H9 (cell line): ENCODE data around the gene TRRAP. TPM values are rescaled to one million over a fixed set of nuclear protein-coding genes. Genes with fewer than 3 reads are reported as not detected.

Source experiments
- DNase-seq: peaks from one replicate; pipeline ENCODE4 v3.0.0-alpha.2; 2017
- H2AFZ ChIP-seq: one replicate; pipeline ENCODE4 v1.6.1; 2013; ENCODE audit warnings: mild to moderate bottlenecking, low read length, control low read depth, moderate library complexity
- H2AK5ac ChIP-seq: 2 replicates; pipeline ENCODE4 v1.6.1; 2013; ENCODE audit warnings: low read length, control low read depth, mixed read lengths; ENCODE audit not compliant: insufficient read length
- H2BK120ac ChIP-seq: one replicate; pipeline ENCODE4 v1.6.1; 2013; ENCODE audit warnings: low read depth, mild to moderate bottlenecking, low read length, control low read depth, inconsistent platforms; ENCODE audit not compliant: poor library complexity, severe bottlenecking
- H2BK12ac ChIP-seq: 2 replicates; pipeline ENCODE4 v1.6.1; 2013; ENCODE audit warnings: low read length, control low read depth, mixed read lengths, low read depth; ENCODE audit not compliant: insufficient read length
- H2BK15ac ChIP-seq: 2 replicates; pipeline ENCODE4 v1.6.1; 2013; ENCODE audit warnings: low read depth, low read length, control low read depth
- H2BK20ac ChIP-seq: one replicate; pipeline ENCODE4 v1.6.1; 2013; ENCODE audit warnings: low read depth, mild to moderate bottlenecking, low read length, control low read depth, inconsistent platforms; ENCODE audit not compliant: poor library complexity, severe bottlenecking
- H2BK5ac ChIP-seq: 2 replicates; pipeline ENCODE4 v1.6.1; 2013; ENCODE audit warnings: low read length, control low read depth, mixed read lengths; ENCODE audit not compliant: insufficient read length
- H3K14ac ChIP-seq: 2 replicates; pipeline ENCODE4 v1.6.1; 2013; ENCODE audit warnings: low read length, control low read depth; ENCODE audit not compliant: insufficient read depth
- H3K18ac ChIP-seq: 2 replicates; pipeline ENCODE4 v1.6.1; 2013; ENCODE audit warnings: low read depth, mild to moderate bottlenecking, mixed read lengths, low read length, control low read depth; ENCODE audit not compliant: insufficient read length
- H3K23ac ChIP-seq: 2 replicates; pipeline ENCODE4 v1.6.1; 2013; ENCODE audit warnings: low read length, control low read depth, mixed read lengths, low read depth; ENCODE audit not compliant: insufficient read length
- H3K23me2 ChIP-seq: 2 replicates; pipeline ENCODE4 v1.6.1; 2013; ENCODE audit warnings: low read depth, mild to moderate bottlenecking, mixed read lengths, low read length, control low read depth; ENCODE audit not compliant: insufficient read length, poor library complexity, severe bottlenecking
- H3K27ac ChIP-seq: 2 replicates; pipeline ENCODE4 v1.5.1; 2013; ENCODE audit warnings: low read length, control low read depth, mixed read lengths, low read depth; ENCODE audit not compliant: insufficient read length
- H3K27me3 ChIP-seq: 2 replicates; pipeline ENCODE4 v1.6.1; 2013; ENCODE audit warnings: low read length, control low read depth, inconsistent platforms; ENCODE audit not compliant: insufficient read depth
- H3K4ac ChIP-seq: 2 replicates; pipeline ENCODE4 v1.6.1; 2013; ENCODE audit warnings: low read depth, mild to moderate bottlenecking, control low read depth, inconsistent platforms, low read length, moderate library complexity
- H3K4me1 ChIP-seq: 2 replicates; pipeline ENCODE4 v1.6.1; 2013; ENCODE audit warnings: low read length, control low read depth, inconsistent platforms; ENCODE audit not compliant: insufficient read depth
- H3K4me2 ChIP-seq: 2 replicates; pipeline ENCODE4 v1.6.1; 2013; ENCODE audit warnings: low read length, control low read depth, mixed read lengths; ENCODE audit not compliant: insufficient read length, insufficient read depth
- H3K56ac ChIP-seq: 2 replicates; pipeline ENCODE4 v1.6.1; 2013; ENCODE audit warnings: low read depth, mild to moderate bottlenecking, mixed read lengths, low read length, control low read depth; ENCODE audit not compliant: insufficient read length
- H3K79me1 ChIP-seq: 2 replicates; pipeline ENCODE4 v1.6.1; 2013; ENCODE audit warnings: low read depth, mild to moderate bottlenecking, moderate library complexity, low read length, control low read depth, inconsistent platforms; ENCODE audit not compliant: insufficient read depth, poor library complexity, severe bottlenecking
- H3K79me2 ChIP-seq: 2 replicates; pipeline ENCODE4 v1.6.1; 2013; ENCODE audit warnings: low read length, control low read depth, inconsistent platforms; ENCODE audit not compliant: insufficient read depth
- H3K9ac ChIP-seq: 2 replicates; pipeline ENCODE4 v1.6.1; 2013; ENCODE audit warnings: low read length, control low read depth, mixed read lengths; ENCODE audit not compliant: insufficient read length; ENCODE audit errors: extremely low read depth
- H3K9me3 ChIP-seq: one replicate; pipeline ENCODE4 v1.6.1; 2013; ENCODE audit warnings: low read depth, low read length, inconsistent platforms; ENCODE audit not compliant: control insufficient read depth
- H3T11ph ChIP-seq: one replicate; pipeline ENCODE4 v1.6.1; 2013; ENCODE audit warnings: mild to moderate bottlenecking, low read length, control low read depth, inconsistent platforms
- H4K20me1 ChIP-seq: one replicate; pipeline ENCODE4 v1.6.1; 2013; ENCODE audit not compliant: control insufficient read depth, insufficient read length, insufficient read depth
- H4K5ac ChIP-seq: 2 replicates; pipeline ENCODE4 v1.6.1; 2013; ENCODE audit warnings: low read depth, mild to moderate bottlenecking, mixed read lengths, low read length, control low read depth; ENCODE audit not compliant: insufficient read length
- H4K8ac ChIP-seq: replicated peaks from 2 replicates; pipeline ENCODE4 v1.6.1; 2013; ENCODE audit warnings: low read length, control low read depth, mixed read lengths, low read depth; ENCODE audit not compliant: insufficient read length
- H4K91ac ChIP-seq: 2 replicates; pipeline ENCODE4 v1.6.1; 2013; ENCODE audit warnings: low read depth, mild to moderate bottlenecking, moderate library complexity, mixed read lengths, low read length, control low read depth; ENCODE audit not compliant: insufficient read length
- H3K27ac Mint-ChIP-seq, 3 experiments: 2 replicates in 2 of 3; 3 replicates in 1 of 3; pipeline ENCODE4 v1.8.0; 2020 to 2021; ENCODE audit warnings: mixed read lengths in 3 of 3, mild to moderate bottlenecking in 1 of 3, moderate library complexity in 1 of 3
- H3K27me3 Mint-ChIP-seq: 2 replicates; pipeline ENCODE4 v1.8.0; 2021; ENCODE audit warnings: low read depth, mild to moderate bottlenecking, moderate library complexity, mixed read lengths
- H3K36me3 Mint-ChIP-seq, 3 experiments: 2 replicates in 2 of 3; 3 replicates in 1 of 3; pipeline ENCODE4 v1.8.0; 2020 to 2021; ENCODE audit warnings: low read depth in 3 of 3, mixed read lengths in 3 of 3; ENCODE audit not compliant: insufficient read depth in 1 of 3
- H3K4me1 Mint-ChIP-seq, 2 experiments: 2 replicates each; pipeline ENCODE4 v1.8.0; 2020; ENCODE audit warnings: mixed read lengths in 2 of 2
- H3K4me3 Mint-ChIP-seq, 2 experiments: 2 replicates in 1 of 2; 3 replicates in 1 of 2; pipeline ENCODE4 v1.8.0; 2020 to 2021; ENCODE audit warnings: mild to moderate bottlenecking in 2 of 2, mixed read lengths in 2 of 2, moderate library complexity in 1 of 2
- H3K9me3 Mint-ChIP-seq, 2 experiments: 2 replicates in 1 of 2; 3 replicates in 1 of 2; pipeline ENCODE4 v1.8.0; 2020; ENCODE audit warnings: mild to moderate bottlenecking in 2 of 2, mixed read lengths in 2 of 2, moderate library complexity in 1 of 2
- CTCF ChIP-seq: fragments of 200-600 bp; sonication (generic); conservative IDR thresholded peaks from 3 replicates; pipeline ENCODE4 v1.8.0; 2021; ENCODE audit warnings: antibody characterized with exemption, mild to moderate bottlenecking
- WGBS: extraction: QIAGEN DNeasy Blood & Tissue Kit; methylation state at CpG from one replicate; pipeline ENCODE4 v1.1.7; 2013; ENCODE audit warnings: missing lambda C conversion rate, low lambda C conversion rate, mixed read lengths; ENCODE audit not compliant: insufficient read length; ENCODE audit errors: extremely low coverage; 5-methylcytosine and 5-hydroxymethylcytosine counted together
- total RNA-seq: library from RNA; stranded (reverse); gene quantifications from 2 replicates; pipeline ENCODE4 v1.2.1, GENCODE V29; 2021

Gene TRRAP
- total RNA-seq, 1 experiment from 2014 or later = 58.6 TPM

GRCh38 chr7:99004781-99005500 is 126.6 kb downstream of the TRRAP start:
- no peak overlapping the region for H2BK120ac ChIP-seq
- H3K9ac ChIP-seq = no peak overlapping the region
- no peak overlapping the region for H3K4me2 ChIP-seq
- WGBS = no CpG with 5 or more reads among the region's 26 CpGs
- no peak overlapping the region for H2BK15ac ChIP-seq
- no peak overlapping the region for H3K4ac ChIP-seq
- H3K23me2 ChIP-seq = no peaks in the 10 kb centered on the region
- Mint-ChIP-seq H3K4me1 (no peaks in the 10 kb centered on the region), H3K27me3 (no peaks in the 10 kb centered on the region), H3K9me3 (no peaks in the 10 kb centered on the region), H3K36me3 (peaks cover 21 to 83% (median 65%) of the 10 kb centered on the region in 3 experiments; a peak in 6 of 7 replicates), H3K27ac (peak overlapping the region in 1 of 3 experiments; percentile 20; a peak in 2 of 7 replicates), H3K4me3 (no peak overlapping the region)
- H2BK20ac ChIP-seq = no peak overlapping the region
- H4K8ac ChIP-seq = no peak overlapping the region
- H4K91ac ChIP-seq = no peak overlapping the region
- no peak overlapping the region for H3K27ac ChIP-seq
- no peak overlapping the region for H3K14ac ChIP-seq
- no peak overlapping the region for H3K18ac ChIP-seq
- no peak overlapping the region for H3K56ac ChIP-seq
- no peak overlapping the region for H3K23ac ChIP-seq
- no peak overlapping the region for H4K5ac ChIP-seq
- no peaks in the 10 kb centered on the region for H3K79me1 ChIP-seq
- H2BK12ac ChIP-seq = no peak overlapping the region
- H3K9me3 ChIP-seq = no peaks in the 10 kb centered on the region
- no peaks in the 10 kb centered on the region for H3K4me1 ChIP-seq
- no peak for DNase-seq
- H2BK5ac ChIP-seq = no peak overlapping the region
- no peak overlapping the region for H2AFZ ChIP-seq
- H3K79me2 ChIP-seq = no peaks in the 10 kb centered on the region
- H3T11ph ChIP-seq = no peak overlapping the region
- H4K20me1 ChIP-seq = no peaks in the 10 kb centered on the region
- TF ChIP-seq CTCF = no peak
- H3K27me3 ChIP-seq = no peaks in the 10 kb centered on the region
- H2AK5ac ChIP-seq = no peak overlapping the region
